Measurements from ENCODE around the gene AUH. TPM values are rescaled to one million over a fixed set of nuclear protein-coding genes. Genes with fewer than 3 reads are reported as not detected.

Gene AUH
- total RNA-seq, 1 experiment from 2014 or later = 29.0 TPM

- Histone ChIP-seq H2AFZ (ENCODE audit: low read depth, low read length, poor library complexity, severe bottlenecking) (no peak overlapping the region), H3K27me3 (ENCODE audit: insufficient read depth, low read length) (no peaks in the 10 kb centered on the region), H3K4me2 (ENCODE audit: low read length) (no peak overlapping the region), H3K36me3 (ENCODE audit: control insufficient read depth in 1 of 2, insufficient read depth in 2 of 2, low read length in 2 of 2) (no peaks in the 10 kb centered on the region), H3K4me3 (replicated peaks in 1 of 2; ENCODE audit: low read depth in 1 of 2, low read length in 2 of 2) (no peak overlapping the region), H3K9ac (ENCODE audit: low read length) (no peak overlapping the region), H4K20me1 (ENCODE audit: insufficient read depth) (peaks cover 6% of the 10 kb centered on the region), H3K4me1 (ENCODE audit: control insufficient read depth in 1 of 2, insufficient read depth in 2 of 2, low read length in 2 of 2) (peaks cover 4 to 6% of the 10 kb centered on the region in 2 experiments; a peak in 1 of 4 replicates), H3K79me2 (ENCODE audit: insufficient read depth, low read length) (peaks cover 6% of the 10 kb centered on the region; the same call in 1 of the 2 replicates), H3K9me2 (ENCODE audit: insufficient read depth) (no peaks in the 10 kb centered on the region), H3K27ac (ENCODE audit: low read depth, low read length) (no peak overlapping the region), H3K9me3 (ENCODE audit: control insufficient read depth in 1 of 2, insufficient read depth in 1 of 2, low read depth in 1 of 2, low read length in 2 of 2) (no peaks in the 10 kb centered on the region)
- no peak for DNase-seq (ENCODE audit: low read depth, low spot score)
- ChIA-PET CTCF (no interaction called here), RAD21 (ENCODE audit: low non-redundant PET in 1 of 2, low total read pairs in 2 of 2, uncharacterized antibody in 2 of 2, unreplicated experiment in 2 of 2) (no interaction called here), POLR2A (no interaction called here)
- ATAC-seq = no peak
- intact Hi-C loops (cut with micrococcal nuclease) = no loop called here
- no TSS peak for BruUV-seq (replicated peaks)
- TF ChIP-seq MAX (IDR thresholded peaks at IDR 0.05) (no peak), POLR2A (IDR thresholded peaks at IDR 0.05; ENCODE audit: borderline replicate concordance, extremely low read depth, insufficient read depth, insufficient read length) (no peak), ZNF274 (IDR thresholded peaks at IDR 0.05; ENCODE audit: low read depth, low read length) (no peak), ATF3 (IDR thresholded peaks at IDR 0.05) (no peak), REST (IDR thresholded peaks at IDR 0.05; ENCODE audit: low read depth) (no peak), CBX3 (IDR thresholded peaks at IDR 0.05; ENCODE audit: low read depth) (no peak), POLR2AphosphoS5 (IDR thresholded peaks at IDR 0.05; ENCODE audit: low read depth, low read length) (no peak), EZH2phosphoT487 (IDR thresholded peaks at IDR 0.05; ENCODE audit: borderline replicate concordance) (no peak), FOSL1 (IDR thresholded peaks at IDR 0.05; ENCODE audit: low read depth) (no peak), SRF (IDR thresholded peaks at IDR 0.05; ENCODE audit: low read depth) (no peak), TCF7L2 (IDR thresholded peaks at IDR 0.05; ENCODE audit: borderline replicate concordance, extremely low read depth, insufficient read depth, insufficient read length) (no peak), SIN3A (IDR thresholded peaks at IDR 0.05; ENCODE audit: low read depth) (no peak)
Measured at GRCh38 chr9:91348191-91348807, 13.4 kb downstream of the AUH start.

Measured in HCT116 (cell line).